CD14-positive monocyte (primary cell): Measurements from ENCODE around the gene CNTN6. TPM values are rescaled to one million over a fixed set of nuclear protein-coding genes. Genes with fewer than 3 reads are reported as not detected.

Experiments
- DNase-seq, 3 donors: peaks; one replicate each; pipeline ENCODE4 v3.0.0-alpha.2; 2011 to 2022
- H2AFZ ChIP-seq: 2 replicates; pipeline ENCODE4 v1.6.0; 2012; ENCODE audit warnings: mild to moderate bottlenecking, low read depth, low read length, inconsistent platforms; ENCODE audit not compliant: insufficient read depth, poor library complexity, severe bottlenecking
- H3K27ac ChIP-seq, 2 donors: 1 replicate in 1 of 2; 2 replicates in 1 of 2; pipeline ENCODE4 v1.5.1; 2012 to 2013; ENCODE audit warnings: low read length in 2 of 2, control low read depth in 1 of 2, inconsistent platforms in 1 of 2, low read depth in 1 of 2, mild to moderate bottlenecking in 1 of 2
- H3K27me3 ChIP-seq, 2 donors: one replicate each; pipeline versions ENCODE4 v1.6.0 to v1.6.1; 2011 to 2013; ENCODE audit warnings: low read length in 2 of 2; ENCODE audit not compliant: control insufficient read depth in 2 of 2, insufficient read depth in 2 of 2
- H3K36me3 ChIP-seq, 2 donors: replicated peaks in 1 of 2; 1 replicate in 1 of 2; 2 replicates in 1 of 2; pipeline versions ENCODE4 v1.5.1 to v1.6.1; 2012 to 2013; ENCODE audit warnings: low read length in 2 of 2, control low read depth in 1 of 2, inconsistent platforms in 1 of 2, mild to moderate bottlenecking in 1 of 2; ENCODE audit not compliant: insufficient read depth in 2 of 2, control insufficient read depth in 1 of 2
- H3K4me1 ChIP-seq, 2 donors: 1 replicate in 1 of 2; 2 replicates in 1 of 2; pipeline versions ENCODE4 v1.5.1 to v1.6.1; 2012 to 2013; ENCODE audit warnings: low read length in 2 of 2, control low read depth in 1 of 2, inconsistent platforms in 1 of 2, mild to moderate bottlenecking in 1 of 2, moderate library complexity in 1 of 2; ENCODE audit not compliant: insufficient read depth in 2 of 2, control insufficient read depth in 1 of 2
- H3K4me2 ChIP-seq: replicated peaks from 2 replicates; pipeline ENCODE3; 2012; ENCODE audit warnings: low read length, moderate library complexity, mild to moderate bottlenecking; ENCODE audit not compliant: poor library complexity, severe bottlenecking; ENCODE audit errors: extremely low read depth
- H3K4me3 ChIP-seq, 3 experiments: fragments of 200-600 bp in 1 of 3; sonication (generic) in 1 of 3; replicated peaks in 1 of 3; 1 replicate in 2 of 3; 2 replicates in 1 of 3; pipeline ENCODE4 v1.5.1; 2011 to 2013; ENCODE audit warnings: low read length in 3 of 3, mild to moderate bottlenecking in 3 of 3, control low read depth in 2 of 3, low read depth in 2 of 3, inconsistent platforms in 1 of 3, moderate library complexity in 1 of 3
- H3K79me2 ChIP-seq: 2 replicates; pipeline ENCODE4 v1.6.0; 2012; ENCODE audit warnings: mild to moderate bottlenecking, control low read depth, inconsistent platforms, low read length, moderate library complexity; ENCODE audit not compliant: insufficient read depth
- H3K9ac ChIP-seq: 2 replicates; pipeline ENCODE4 v1.6.0; 2017; ENCODE audit warnings: low read length, mild to moderate bottlenecking; ENCODE audit not compliant: insufficient read depth, poor library complexity, severe bottlenecking
- H3K9me3 ChIP-seq, 2 donors: replicated peaks in 1 of 2; 1 replicate in 1 of 2; 2 replicates in 1 of 2; pipeline versions ENCODE4 v1.5.1 to v1.6.1; 2012 to 2013; ENCODE audit warnings: low read length in 2 of 2, control low read depth in 1 of 2; ENCODE audit not compliant: control insufficient read depth in 1 of 2, insufficient read depth in 1 of 2
- H4K20me1 ChIP-seq: 2 replicates; pipeline ENCODE4 v1.6.0; 2012; ENCODE audit warnings: mild to moderate bottlenecking, low read length, control low read depth, moderate library complexity; ENCODE audit not compliant: insufficient read depth
- H3K27ac Mint-ChIP-seq, 7 donors: one replicate each; pipeline ENCODE4 v1.8.0; 2020; ENCODE audit warnings: mild to moderate bottlenecking in 7 of 7, mixed read lengths in 7 of 7, moderate library complexity in 6 of 7, inconsistent platforms in 2 of 7
- H3K27me3 Mint-ChIP-seq, 3 donors: one replicate each; pipeline ENCODE4 v1.8.0; 2021 to 2022; ENCODE audit warnings: low read depth in 3 of 3, mild to moderate bottlenecking in 3 of 3, mixed read lengths in 3 of 3, moderate library complexity in 3 of 3, inconsistent platforms in 1 of 3
- H3K36me3 Mint-ChIP-seq, 2 donors: one replicate each; pipeline ENCODE4 v1.8.0; 2020; ENCODE audit warnings: mixed read lengths in 2 of 2, inconsistent platforms in 1 of 2, mild to moderate bottlenecking in 1 of 2
- H3K4me1 Mint-ChIP-seq: one replicate; pipeline ENCODE4 v1.8.0; 2020; ENCODE audit warnings: mild to moderate bottlenecking, mixed read lengths
- H3K4me3 Mint-ChIP-seq, 2 donors: one replicate each; pipeline ENCODE4 v1.8.0; 2020; ENCODE audit warnings: mild to moderate bottlenecking in 2 of 2, mixed read lengths in 2 of 2, moderate library complexity in 1 of 2
- H3K9me3 Mint-ChIP-seq, 7 donors: one replicate each; pipeline ENCODE4 v1.8.0; 2020 to 2022; ENCODE audit warnings: mixed read lengths in 7 of 7, mild to moderate bottlenecking in 6 of 7, moderate library complexity in 6 of 7, inconsistent platforms in 2 of 7
- WGBS: methylation state at CpG from one replicate; pipeline ENCODE4 v1.1.5; 2013; ENCODE audit warnings: missing lambda C conversion rate; ENCODE audit not compliant: insufficient coverage; 5-methylcytosine and 5-hydroxymethylcytosine counted together
- intact Hi-C, 2 donors: fragments of 100-400 bp; cut with micrococcal nuclease; formaldehyde crosslinking; loops; one replicate each; pipeline versions ENCODE4 v1.15.0 to v1.15.1; 2023
- polyA plus RNA-seq, 3 donors: library from polyadenylated mRNA; depleted of rRNA in 1 of 3; unstranded in 2 of 3; stranded (reverse) in 1 of 3; fragments of 300-500 nt in 2 of 3; fragments of >200 nt in 1 of 3; fragmentation: Illumina TruSeq in 2 of 3; gene quantifications; 1 replicate in 2 of 3; 2 replicates in 1 of 3; pipeline ENCODE4 v1.2.3, GENCODE V29; 2012 to 2021
- TF ChIP-seq, protein P1 (sequence below): fragments of 200-600 bp; IDR thresholded peaks from one replicate; pipeline ENCODE4 v1.8.0; 2022; ENCODE audit warnings: antibody characterized with exemption, mild to moderate bottlenecking

The CNTN6 gene
- polyA plus RNA-seq, 3 donors: not detected

DNA sequence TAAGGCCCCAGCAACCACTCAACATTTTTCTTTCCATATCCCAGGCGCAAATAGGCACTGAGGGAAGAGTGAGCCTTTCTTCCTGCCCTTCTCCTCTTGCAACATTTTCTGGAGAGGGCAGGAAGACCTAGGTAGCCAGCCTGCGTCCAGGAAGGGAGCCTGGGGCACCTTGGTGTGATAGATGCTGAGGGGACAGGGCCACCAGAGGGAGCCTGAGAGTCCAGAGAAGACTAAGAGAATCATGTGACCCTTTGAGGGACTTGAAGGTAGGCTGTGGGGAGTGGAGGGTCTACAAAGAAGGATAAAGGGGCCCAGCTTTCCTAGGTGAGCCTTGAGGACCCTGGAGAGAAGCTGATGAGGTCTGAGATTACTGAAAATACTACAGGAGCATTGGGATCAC lies 346.6 kb downstream of the CNTN6 start:
- Mint-ChIP-seq H3K4me1 (no peaks in the 10 kb centered on the region), H3K27ac (peak overlapping the region in 1 of 7 donors; percentile 30), H3K27me3 (peaks cover 0 to 1% (median 0%) of the 10 kb centered on the region in 3 donors), H3K9me3 (peaks cover 0 to 13% (median 2%) of the 10 kb centered on the region in 7 donors), H3K36me3 (no peaks in the 10 kb centered on the region), H3K4me3 (no peak overlapping the region)
- H3K36me3 ChIP-seq: no peaks in the 10 kb centered on the region
- H3K79me2 ChIP-seq: no peaks in the 10 kb centered on the region
- H3K27ac ChIP-seq: no peak overlapping the region
- no peak overlapping the region for H3K9ac ChIP-seq
- no peak for DNase-seq
- 76% methylated on average over 2 of the region's 2 CpGs for WGBS
- TF ChIP-seq, protein P1, sequence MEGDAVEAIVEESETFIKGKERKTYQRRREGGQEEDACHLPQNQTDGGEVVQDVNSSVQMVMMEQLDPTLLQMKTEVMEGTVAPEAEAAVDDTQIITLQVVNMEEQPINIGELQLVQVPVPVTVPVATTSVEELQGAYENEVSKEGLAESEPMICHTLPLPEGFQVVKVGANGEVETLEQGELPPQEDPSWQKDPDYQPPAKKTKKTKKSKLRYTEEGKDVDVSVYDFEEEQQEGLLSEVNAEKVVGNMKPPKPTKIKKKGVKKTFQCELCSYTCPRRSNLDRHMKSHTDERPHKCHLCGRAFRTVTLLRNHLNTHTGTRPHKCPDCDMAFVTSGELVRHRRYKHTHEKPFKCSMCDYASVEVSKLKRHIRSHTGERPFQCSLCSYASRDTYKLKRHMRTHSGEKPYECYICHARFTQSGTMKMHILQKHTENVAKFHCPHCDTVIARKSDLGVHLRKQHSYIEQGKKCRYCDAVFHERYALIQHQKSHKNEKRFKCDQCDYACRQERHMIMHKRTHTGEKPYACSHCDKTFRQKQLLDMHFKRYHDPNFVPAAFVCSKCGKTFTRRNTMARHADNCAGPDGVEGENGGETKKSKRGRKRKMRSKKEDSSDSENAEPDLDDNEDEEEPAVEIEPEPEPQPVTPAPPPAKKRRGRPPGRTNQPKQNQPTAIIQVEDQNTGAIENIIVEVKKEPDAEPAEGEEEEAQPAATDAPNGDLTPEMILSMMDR: no peak
- intact Hi-C loops: no loop called here
- no peaks in the 10 kb centered on the region for H4K20me1 ChIP-seq
- no peak overlapping the region for H3K4me3 ChIP-seq
- no peak overlapping the region for H2AFZ ChIP-seq
- peaks cover 6 to 15% of the 10 kb centered on the region in 2 donors for H3K9me3 ChIP-seq
- no peaks in the 10 kb centered on the region for H3K27me3 ChIP-seq
- H3K4me2 ChIP-seq: no peak overlapping the region
- no peaks in the 10 kb centered on the region for H3K4me1 ChIP-seq

DNA sequence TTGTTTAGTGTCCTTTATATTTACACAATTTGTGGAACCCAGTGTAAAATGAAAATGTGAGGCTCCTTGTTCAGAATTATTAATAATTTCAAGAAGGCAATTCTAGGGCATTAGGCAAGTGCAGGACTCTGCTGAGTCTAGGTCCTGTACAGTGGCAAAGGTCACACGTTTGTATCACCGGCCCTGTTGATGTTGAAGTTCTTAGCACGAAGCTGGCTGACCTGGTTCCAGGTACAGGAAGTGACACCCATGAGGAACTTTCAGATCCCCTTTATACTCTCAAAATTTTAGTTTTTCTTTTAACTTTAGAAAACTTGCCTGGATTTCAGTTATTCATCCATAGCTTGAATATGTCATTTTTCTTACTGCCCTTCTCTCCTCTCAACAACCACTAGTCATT lies 349.4 kb downstream of the CNTN6 start:
- Histone ChIP-seq H3K27me3 (no peaks in the 10 kb centered on the region), H3K36me3 (no peaks in the 10 kb centered on the region), H3K9me3 (peaks cover 6 to 11% of the 10 kb centered on the region in 2 donors), H3K27ac (no peak overlapping the region), H3K4me2 (no peak overlapping the region), H2AFZ (no peak overlapping the region), H4K20me1 (no peaks in the 10 kb centered on the region), H3K9ac (no peak overlapping the region), H3K4me1 (no peaks in the 10 kb centered on the region), H3K79me2 (no peaks in the 10 kb centered on the region), H3K4me3 (no peak overlapping the region)
- 89% methylated on average over 3 of the region's 3 CpGs for WGBS
- Mint-ChIP-seq H3K9me3 (peaks cover 0 to 13% (median 2%) of the 10 kb centered on the region in 7 donors), H3K4me1 (no peaks in the 10 kb centered on the region), H3K36me3 (no peaks in the 10 kb centered on the region), H3K4me3 (no peak overlapping the region), H3K27ac (no peak overlapping the region), H3K27me3 (peaks cover 0 to 3% (median 0%) of the 10 kb centered on the region in 3 donors)
- intact Hi-C loops: no loop called here
- no peak for DNase-seq
- TF ChIP-seq, protein P1: no peak
